HEK293 (cell line): ENCODE results near the gene CETN3.

Experiments
- CTCF ChIP-seq: fragments of 450-650 bp; formaldehyde crosslinking; IDR thresholded peaks from 2 replicates; pipeline ENCODE4 v1.5.1; 2016; ENCODE audit warnings: missing biosample characterization, missing genetic modification characterization
- REST ChIP-seq: fragments of 450-650 bp; formaldehyde crosslinking; IDR thresholded peaks from 2 replicates; pipeline ENCODE4 v1.5.1; 2016; ENCODE audit warnings: missing biosample characterization, missing genetic modification characterization
- ZBTB21 ChIP-seq: fragments of 450-650 bp; formaldehyde crosslinking; IDR thresholded peaks from 2 replicates; pipeline ENCODE4 v1.5.1; 2017; ENCODE audit warnings: missing biosample characterization, missing genetic modification characterization
- ZBTB26 ChIP-seq: fragments of 450-650 bp; formaldehyde crosslinking; optimal IDR thresholded peaks from 2 replicates; pipeline ENCODE3; 2016; ENCODE audit warnings: missing biosample characterization, mild to moderate bottlenecking, missing genetic modification characterization
- ZBTB44 ChIP-seq: fragments of 450-650 bp; IDR thresholded peaks from 2 replicates; pipeline ENCODE4 v1.5.1; 2018; ENCODE audit warnings: missing biosample characterization, mild to moderate bottlenecking, missing genetic modification characterization
- ZBTB48 ChIP-seq: fragments of 450-650 bp; formaldehyde crosslinking; IDR thresholded peaks from 2 replicates; pipeline ENCODE4 v1.5.1; 2016; ENCODE audit warnings: missing biosample characterization, missing genetic modification characterization
- ZBTB6 ChIP-seq: fragments of 450-650 bp; formaldehyde crosslinking; IDR thresholded peaks from 2 replicates; pipeline ENCODE4 v1.5.1; 2017; ENCODE audit warnings: missing biosample characterization, missing genetic modification characterization
- ZBTB7A ChIP-seq: fragments of 450-650 bp; formaldehyde crosslinking; IDR thresholded peaks from 2 replicates; pipeline ENCODE4 v1.5.1; 2016; ENCODE audit warnings: low read depth, missing biosample characterization, missing genetic modification characterization
- ZNF391 ChIP-seq: fragments of 450-650 bp; formaldehyde crosslinking; IDR thresholded peaks from 2 replicates; pipeline ENCODE4 v1.5.1; 2016; ENCODE audit warnings: low read depth, missing biosample characterization, missing genetic modification characterization, borderline replicate concordance
- ZNF624 ChIP-seq: fragments of 450-650 bp; formaldehyde crosslinking; IDR thresholded peaks from 2 replicates; pipeline ENCODE4 v1.5.1; 2017; ENCODE audit warnings: missing biosample characterization, missing genetic modification characterization
- ZNF654 ChIP-seq: fragments of 450-650 bp; formaldehyde crosslinking; IDR thresholded peaks from 2 replicates; pipeline ENCODE4 v1.5.1; 2016; ENCODE audit warnings: low read depth, missing biosample characterization, missing genetic modification characterization

GRCh38 chr5:90438100-90438499 is 28.5 kb upstream of the CETN3 start:
- TF ChIP-seq CTCF (no peak), ZNF391 (tag by site-specific recombination) (no peak), ZBTB48 (no peak), ZBTB26 (tag by site-specific recombination) (no peak), ZBTB7A (tag by site-specific recombination) (no peak), ZBTB21 (tag by site-specific recombination) (no peak), ZNF654 (no peak), REST (tag by site-specific recombination) (no peak), ZNF624 (no peak), ZBTB44 (tag by site-specific recombination) (no peak), ZBTB6 (tag by site-specific recombination) (no peak)
